Lower lobe of right lung (tissue), 2 donors: ENCODE measurements around the gene CNN2. TPM values are rescaled to one million over a fixed set of nuclear protein-coding genes. Genes with fewer than 3 reads are reported as not detected.
A peak's percentile ranks its signal among the peaks of the same experiment; 100 is the strongest.

ENCODE experiments used
- ATAC-seq, 2 donors: fragments of 200-7000 bp; cut with Tn5 transposase; one replicate each; pipeline ENCODE4 v1.9.1; 2020 to 2022; ENCODE audit warnings: mild to moderate bottlenecking in 2 of 2, moderate library complexity in 2 of 2
- DNase-seq: peaks from one replicate; pipeline ENCODE4 v3.0.0-alpha.2; 2020
- H3K27ac ChIP-seq: fragments of 200-600 bp; one replicate; pipeline ENCODE4 v1.8.0; 2022
- H3K27me3 ChIP-seq: fragments of 200-600 bp; one replicate; pipeline ENCODE4 v1.8.0; 2022; ENCODE audit warnings: low read depth
- H3K36me3 ChIP-seq: fragments of 200-600 bp; one replicate; pipeline ENCODE4 v1.8.0; 2022; ENCODE audit warnings: mild to moderate bottlenecking
- H3K4me1 ChIP-seq: fragments of 200-600 bp; one replicate; pipeline ENCODE4 v1.8.0; 2022
- H3K4me3 ChIP-seq: fragments of 200-600 bp; one replicate; pipeline ENCODE4 v1.8.0; 2022; ENCODE audit warnings: mild to moderate bottlenecking
- H3K9me3 ChIP-seq: fragments of 200-600 bp; one replicate; pipeline ENCODE4 v1.8.0; 2022
- intact Hi-C: fragments of 100-400 bp; cut with DNase I; formaldehyde crosslinking; loops from one replicate; pipeline ENCODE4 v1.11.0; 2022
- total RNA-seq: library from RNA; stranded (reverse); fragmentation: NEBNext Ultra II Directional; extraction: Animal tissue kit (Norgen Biotek cat#: 25700); gene quantifications from one replicate; pipeline ENCODE4 v1.2.1, GENCODE V29; 2021
- TF ChIP-seq, protein P1 (sequence below): fragments of 200-600 bp; IDR thresholded peaks from one replicate; pipeline ENCODE4 v1.8.0; 2022; ENCODE audit warnings: antibody characterized with exemption, mild to moderate bottlenecking
- donor health status: DM: no; HTN: yes; CAD: no; lungs with severe emphysema.

CNN2 gene
- total RNA-seq, 1 donor from 2014 or later: 158 TPM

- H3K4me3 ChIP-seq: no peak overlapping the region
- no peak overlapping the region for H3K27ac ChIP-seq
- peaks cover 2% of the 10 kb centered on the region for H3K4me1 ChIP-seq
- intact Hi-C loops: no loop called here
- DNase-seq: no peak
- TF ChIP-seq, protein P1, sequence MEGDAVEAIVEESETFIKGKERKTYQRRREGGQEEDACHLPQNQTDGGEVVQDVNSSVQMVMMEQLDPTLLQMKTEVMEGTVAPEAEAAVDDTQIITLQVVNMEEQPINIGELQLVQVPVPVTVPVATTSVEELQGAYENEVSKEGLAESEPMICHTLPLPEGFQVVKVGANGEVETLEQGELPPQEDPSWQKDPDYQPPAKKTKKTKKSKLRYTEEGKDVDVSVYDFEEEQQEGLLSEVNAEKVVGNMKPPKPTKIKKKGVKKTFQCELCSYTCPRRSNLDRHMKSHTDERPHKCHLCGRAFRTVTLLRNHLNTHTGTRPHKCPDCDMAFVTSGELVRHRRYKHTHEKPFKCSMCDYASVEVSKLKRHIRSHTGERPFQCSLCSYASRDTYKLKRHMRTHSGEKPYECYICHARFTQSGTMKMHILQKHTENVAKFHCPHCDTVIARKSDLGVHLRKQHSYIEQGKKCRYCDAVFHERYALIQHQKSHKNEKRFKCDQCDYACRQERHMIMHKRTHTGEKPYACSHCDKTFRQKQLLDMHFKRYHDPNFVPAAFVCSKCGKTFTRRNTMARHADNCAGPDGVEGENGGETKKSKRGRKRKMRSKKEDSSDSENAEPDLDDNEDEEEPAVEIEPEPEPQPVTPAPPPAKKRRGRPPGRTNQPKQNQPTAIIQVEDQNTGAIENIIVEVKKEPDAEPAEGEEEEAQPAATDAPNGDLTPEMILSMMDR: no peak
- no peaks in the 10 kb centered on the region for H3K9me3 ChIP-seq
- ATAC-seq: no peak
- peaks cover 5% of the 10 kb centered on the region for H3K27me3 ChIP-seq
- H3K36me3 ChIP-seq: peaks cover 51% of the 10 kb centered on the region
Observed at GRCh38 chr19:990119-990571, 36.3 kb upstream of the CNN2 start.

DNA sequence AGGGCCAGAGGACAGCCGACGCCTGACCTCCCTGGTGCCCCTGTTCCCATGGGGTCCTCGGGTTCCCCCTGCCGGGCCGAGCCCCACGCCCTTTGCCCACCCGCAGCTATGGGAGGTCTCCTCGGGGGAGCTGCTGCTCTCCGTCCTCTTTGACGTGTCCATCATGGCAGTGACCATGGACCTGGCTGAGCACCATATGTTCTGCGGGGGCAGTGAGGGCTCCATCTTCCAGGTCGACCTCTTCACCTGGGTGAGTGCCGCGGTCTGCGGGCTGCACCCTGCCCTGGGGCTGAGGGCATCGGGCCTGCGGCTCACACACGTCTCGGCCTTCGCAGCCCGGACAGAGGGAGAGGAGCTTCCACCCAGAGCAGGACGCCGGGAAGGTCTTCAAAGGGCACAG is 35.7 kb upstream of the CNN2 start:
- Histone ChIP-seq H3K27ac (no peak overlapping the region), H3K4me1 (peaks cover 4% of the 10 kb centered on the region), H3K27me3 (peaks cover 11% of the 10 kb centered on the region), H3K36me3 (peaks cover 51% of the 10 kb centered on the region), H3K4me3 (no peak overlapping the region), H3K9me3 (no peaks in the 10 kb centered on the region)
- TF ChIP-seq, protein P1: no peak
- intact Hi-C loops: no loop called here
- ATAC-seq (no peak), DNase-seq (no peak)

DNA sequence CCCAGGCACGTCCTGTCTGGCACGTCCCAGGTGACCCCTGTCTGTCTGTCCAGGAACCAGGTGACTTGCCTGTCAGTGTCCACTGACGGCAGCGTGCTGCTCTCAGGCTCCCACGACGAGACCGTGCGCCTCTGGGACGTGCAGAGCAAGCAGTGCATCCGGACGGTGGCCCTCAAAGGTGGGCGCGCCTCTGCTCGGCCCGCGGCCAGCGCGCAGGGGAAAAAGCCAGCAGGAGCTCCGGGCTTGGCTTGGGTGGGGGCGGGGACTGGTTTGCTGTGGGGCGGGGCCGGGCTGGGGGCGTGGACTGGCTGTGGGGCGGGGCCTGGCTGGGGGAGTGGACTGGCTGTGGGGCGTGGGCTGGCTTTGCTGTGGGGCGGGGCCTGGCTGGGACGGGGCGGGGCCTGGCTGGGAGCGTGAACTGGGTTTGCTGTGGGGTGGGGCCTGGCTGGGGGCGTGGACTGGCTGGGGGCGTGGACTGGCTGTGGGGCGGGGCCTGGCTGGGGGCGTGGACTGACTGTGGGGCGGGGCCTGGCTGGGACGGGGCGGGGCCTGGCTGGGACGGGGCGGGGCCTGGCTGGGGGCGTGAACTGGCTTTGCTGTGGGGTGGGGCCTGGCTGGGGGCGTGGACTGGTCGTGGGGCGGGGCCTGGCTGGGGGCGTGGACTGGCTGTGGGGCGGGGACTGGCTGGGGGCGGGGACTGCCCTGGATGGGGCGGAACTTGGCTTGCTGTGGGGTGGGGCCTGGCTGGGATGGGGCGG is 35.1 kb upstream of the CNN2 start:
- intact Hi-C loops: no loop called here
- Histone ChIP-seq H3K27me3 (peaks cover 17% of the 10 kb centered on the region), H3K4me1 (peaks cover 10% of the 10 kb centered on the region), H3K4me3 (no peak overlapping the region), H3K27ac (no peak overlapping the region), H3K36me3 (peaks cover 51% of the 10 kb centered on the region), H3K9me3 (no peaks in the 10 kb centered on the region)
- ATAC-seq (peak; percentile 15 to 32), DNase-seq (no peak)
- TF ChIP-seq, protein P1: no peak

DNA sequence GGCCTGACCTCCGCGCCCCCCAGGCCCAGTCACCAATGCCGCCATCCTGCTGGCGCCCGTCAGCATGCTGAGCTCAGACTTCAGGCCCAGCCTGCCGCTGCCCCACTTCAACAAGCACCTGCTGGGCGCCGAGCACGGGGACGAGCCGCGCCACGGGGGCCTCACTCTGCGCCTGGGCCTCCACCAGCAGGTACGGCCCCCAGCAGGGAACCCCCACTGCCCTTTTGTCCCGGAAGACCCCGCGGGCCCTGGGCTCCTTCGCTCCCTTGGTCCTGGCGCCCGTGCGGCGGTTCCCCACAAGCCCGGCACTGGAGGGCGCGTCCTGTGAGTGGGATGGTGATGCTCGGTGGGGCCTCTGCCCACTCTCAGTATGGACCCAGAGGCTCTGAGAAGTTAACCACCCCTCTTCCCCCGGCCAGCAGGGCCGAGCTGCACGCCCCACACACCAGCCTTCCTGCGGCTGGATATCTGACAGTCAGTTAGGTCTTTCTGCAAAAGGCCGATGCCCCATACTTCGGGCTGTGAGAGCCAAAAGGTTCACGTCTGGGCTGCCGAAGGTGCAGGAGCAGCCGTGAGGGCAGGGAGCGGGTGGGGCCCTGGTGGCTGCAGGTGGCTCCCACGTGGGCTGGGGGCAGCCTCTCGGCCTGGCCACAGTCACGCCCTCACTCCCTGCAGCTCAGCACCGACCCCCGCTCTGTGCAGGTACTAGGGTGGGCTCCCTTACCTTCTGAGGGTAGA is 34.3 kb upstream of the CNN2 start:
- Histone ChIP-seq H3K9me3 (no peaks in the 10 kb centered on the region), H3K27me3 (peaks cover 24% of the 10 kb centered on the region), H3K4me3 (no peak overlapping the region), H3K27ac (no peak overlapping the region), H3K36me3 (peaks cover 44% of the 10 kb centered on the region), H3K4me1 (peaks cover 13% of the 10 kb centered on the region)
- TF ChIP-seq, protein P1: no peak
- intact Hi-C loops: no loop called here
- no peak for DNase-seq
- no peak for ATAC-seq

DNA sequence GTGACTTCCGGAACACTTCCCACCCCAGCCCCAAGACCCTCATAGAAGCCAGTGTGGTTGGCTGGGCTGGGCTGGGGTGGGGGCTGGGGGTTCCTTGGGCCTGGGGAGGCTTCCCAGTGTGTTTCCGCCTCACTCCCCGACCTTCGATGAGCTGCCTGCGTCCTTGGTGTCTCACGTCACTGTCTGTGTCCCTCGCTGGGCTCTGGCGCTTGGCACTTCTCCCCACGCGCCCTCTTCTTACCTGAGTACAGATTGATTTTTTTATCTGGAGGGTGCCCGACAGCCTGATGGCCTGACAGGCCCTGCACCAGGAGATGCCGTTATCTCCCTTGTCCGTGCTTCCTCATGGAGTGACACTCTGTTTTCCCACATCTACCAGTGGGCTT is 33.7 kb upstream of the CNN2 start:
- Histone ChIP-seq H3K36me3 (peaks cover 39% of the 10 kb centered on the region), H3K4me3 (no peak overlapping the region), H3K9me3 (no peaks in the 10 kb centered on the region), H3K27ac (no peak overlapping the region), H3K4me1 (peaks cover 13% of the 10 kb centered on the region), H3K27me3 (peaks cover 30% of the 10 kb centered on the region)
- DNase-seq: no peak
- TF ChIP-seq, protein P1: no peak
- intact Hi-C loops: no loop called here
- no peak for ATAC-seq
